HCT116 (cell line): ENCODE results near the gene RABGAP1. TPM values are rescaled to one million over a fixed set of nuclear protein-coding genes. Genes with fewer than 3 reads are reported as not detected.

Source experiments
- ATAC-seq: fragments of 200-7000 bp; cut with Tn5 transposase; 2 replicates; pipeline ENCODE4 v1.9.1; 2020; ENCODE audit warnings: mild to moderate bottlenecking, moderate library complexity
- BruUV-seq: library from RNA; stranded (reverse); fragments of 400-500 nt; replicated peaks from 2 replicates; lab custom pipeline; 2021; lab: Mats Ljungman, UMichigan
- CTCF ChIA-PET: fragments of 300-600 bp; sonication (Branson Sonifier 250); formaldehyde crosslinking; loops from one replicate; lab custom pipeline; 2021; ENCODE audit warnings: antibody characterized with exemption; lab: Charles Lee
- POLR2A ChIA-PET: fragments of 300-600, 350-600 bp; sonication (Branson Sonifier 250); formaldehyde crosslinking; loops from one replicate; lab custom pipeline; 2021; ENCODE audit warnings: antibody characterized with exemption; lab: Charles Lee
- RAD21 ChIA-PET, 2 experiments: fragments of 300-600 bp; sonication (Branson Sonifier 250); formaldehyde crosslinking; loops; one replicate each; lab custom pipeline; 2023; ENCODE audit warnings: low total read pairs in 2 of 2; ENCODE audit not compliant: uncharacterized antibody in 2 of 2, unreplicated experiment in 2 of 2, low non-redundant PET in 1 of 2; lab: Charles Lee
- DNase-seq: peaks from one replicate; pipeline ENCODE4 v3.0.0-alpha.2; 2010; ENCODE audit warnings: low read depth, low spot score
- H2AFZ ChIP-seq: fragments of 200-600 bp; shearing (Covaris generic), sonication (generic); 2 replicates; pipeline ENCODE4 v1.6.1; 2017; ENCODE audit warnings: low read depth, mixed run types, mixed read lengths, antibody characterized with exemption, low read length; ENCODE audit not compliant: poor library complexity, severe bottlenecking
- H3K27ac ChIP-seq: 2 replicates; pipeline ENCODE4 v1.5.1; 2012; ENCODE audit warnings: low read depth, low read length
- H3K27me3 ChIP-seq: fragments of 200-600 bp; sonication (generic); 2 replicates; pipeline ENCODE4 v1.6.1; 2016; ENCODE audit warnings: mixed run types, low read length, mixed read lengths; ENCODE audit not compliant: insufficient read depth
- H3K36me3 ChIP-seq, 2 experiments: fragments of 200-500 bp in 1 of 2; fragments of 200-600 bp in 1 of 2; sonication (Bioruptor generic) in 1 of 2; sonication (generic) in 1 of 2; 2 replicates each; pipeline versions ENCODE4 v1.5.1 to v1.6.1; 2014 to 2016; ENCODE audit warnings: low read length in 2 of 2, inconsistent platforms in 1 of 2, mixed read lengths in 1 of 2, mixed run types in 1 of 2; ENCODE audit not compliant: insufficient read depth in 2 of 2, control insufficient read depth in 1 of 2
- H3K4me1 ChIP-seq, 2 experiments: fragments of 200-600 bp in 1 of 2; sonication (generic) in 1 of 2; 2 replicates each; pipeline versions ENCODE4 v1.5.1 to v1.6.1; 2012 to 2017; ENCODE audit warnings: low read length in 2 of 2, inconsistent platforms in 1 of 2, mild to moderate bottlenecking in 1 of 2, mixed read lengths in 1 of 2, mixed run types in 1 of 2, moderate library complexity in 1 of 2; ENCODE audit not compliant: insufficient read depth in 2 of 2, control insufficient read depth in 1 of 2
- H3K4me2 ChIP-seq: fragments of 200-600 bp; sonication (generic); 2 replicates; pipeline ENCODE4 v1.6.1; 2017; ENCODE audit warnings: mixed run types, low read length, mixed read lengths
- H3K4me3 ChIP-seq, 2 experiments: fragments of 200-600 bp in 1 of 2; sonication (generic) in 1 of 2; replicated peaks in 1 of 2; 2 replicates each; pipeline ENCODE4 v1.5.1; 2011 to 2016; ENCODE audit warnings: low read length in 2 of 2, control low read depth in 1 of 2, low read depth in 1 of 2, mild to moderate bottlenecking in 1 of 2, mixed read lengths in 1 of 2, mixed run types in 1 of 2
- H3K79me2 ChIP-seq: fragments of 200-600 bp; sonication (generic); 2 replicates; pipeline ENCODE4 v1.6.1; 2017; ENCODE audit warnings: mild to moderate bottlenecking, mixed run types, low read length, moderate library complexity, mixed read lengths; ENCODE audit not compliant: insufficient read depth
- H3K9ac ChIP-seq: fragments of 200-600 bp; sonication (generic); 2 replicates; pipeline ENCODE4 v1.6.1; 2016; ENCODE audit warnings: low read length, mixed read lengths
- H3K9me2 ChIP-seq: fragments of 200-600 bp; sonication (generic), shearing (Covaris generic); 2 replicates; pipeline ENCODE4 v1.6.1; 2017; ENCODE audit warnings: mixed run types, mild to moderate bottlenecking, moderate library complexity; ENCODE audit not compliant: insufficient read depth
- H3K9me3 ChIP-seq, 2 experiments: fragments of 200-500 bp in 1 of 2; fragments of 200-600 bp in 1 of 2; sonication (Bioruptor generic) in 1 of 2; sonication (generic) in 1 of 2; 2 replicates each; pipeline ENCODE4 v1.6.1; 2014 to 2017; ENCODE audit warnings: low read length in 2 of 2, mixed read lengths in 2 of 2, inconsistent platforms in 1 of 2, low read depth in 1 of 2, mild to moderate bottlenecking in 1 of 2, mixed run types in 1 of 2, moderate library complexity in 1 of 2; ENCODE audit not compliant: control insufficient read depth in 1 of 2, insufficient read depth in 1 of 2
- H4K20me1 ChIP-seq: fragments of 200-600 bp; sonication (generic), shearing (Covaris generic); 2 replicates; pipeline ENCODE4 v1.6.1; 2017; ENCODE audit warnings: mixed run types, mild to moderate bottlenecking, moderate library complexity; ENCODE audit not compliant: insufficient read depth
- CBX3 ChIP-seq: IDR thresholded peaks from 2 replicates; pipeline ENCODE4 v1.6.1; 2012; ENCODE audit warnings: low read depth
- EZH2 ChIP-seq: fragments of 200-600 bp; sonication (generic); IDR thresholded peaks from 2 replicates; pipeline ENCODE4 v1.6.1; 2017; ENCODE audit warnings: antibody characterized with exemption, mixed run types
- EZH2phosphoT487 ChIP-seq: fragments of 200-600 bp; IDR thresholded peaks from 2 replicates; pipeline ENCODE4 v1.6.1; 2018; ENCODE audit warnings: antibody characterized with exemption, borderline replicate concordance
- FOSL1 ChIP-seq: IDR thresholded peaks from 2 replicates; pipeline ENCODE4 v1.6.1; 2012; ENCODE audit warnings: low read depth
- POLR2A ChIP-seq: IDR thresholded peaks from 2 replicates; pipeline ENCODE4 v1.7.0; 2011; ENCODE audit warnings: borderline replicate concordance; ENCODE audit not compliant: insufficient read depth, insufficient read length; ENCODE audit errors: extremely low read depth
- POLR2AphosphoS5 ChIP-seq: IDR thresholded peaks from 2 replicates; pipeline ENCODE4 v1.6.1; 2011; ENCODE audit warnings: mild to moderate bottlenecking, low read depth, low read length, moderate library complexity
- SP1 ChIP-seq: IDR thresholded peaks from 2 replicates; pipeline ENCODE4 v1.6.1; 2012; ENCODE audit warnings: low read depth
- SRF ChIP-seq: IDR thresholded peaks from 2 replicates; pipeline ENCODE4 v1.6.1; 2012; ENCODE audit warnings: low read depth
- TCF7L2 ChIP-seq: IDR thresholded peaks from 2 replicates; pipeline ENCODE4 v1.7.0; 2011; ENCODE audit warnings: borderline replicate concordance, inconsistent platforms; ENCODE audit not compliant: insufficient read depth, insufficient read length; ENCODE audit errors: extremely low read depth
- ZBTB33 ChIP-seq: IDR thresholded peaks from 2 replicates; pipeline ENCODE4 v1.6.1; 2011; ENCODE audit warnings: mild to moderate bottlenecking, low read length, moderate library complexity; ENCODE audit not compliant: insufficient replicate concordance; ENCODE audit errors: extremely low read depth
- ZNF274 ChIP-seq: fragments of 200-500 bp; sonication (Bioruptor generic); IDR thresholded peaks from 2 replicates; pipeline ENCODE4 v1.6.1; 2014; ENCODE audit warnings: mild to moderate bottlenecking, low read depth, low read length, inconsistent platforms
- intact Hi-C: fragments of 100-400 bp; cut with micrococcal nuclease; formaldehyde crosslinking; loops from 2 replicates; pipeline ENCODE4 v1.10.0; 2022
- total RNA-seq: library from RNA; stranded (reverse); gene quantifications from one replicate; pipeline ENCODE4 v1.2.1, GENCODE V29; 2021; ENCODE audit not compliant: unreplicated experiment

Gene RABGAP1
- total RNA-seq, 1 experiment from 2014 or later, result 29.7 TPM

- ATAC-seq, result no peak
- no peak overlapping the region for H3K4me2 ChIP-seq
- no peaks in the 10 kb centered on the region for H3K79me2 ChIP-seq
- ChIA-PET POLR2A (no interaction called here), CTCF (interaction anchor here (1.4 kb wide), 1 partner anchor 13 kb away, joined by 4 read pairs; no protein-coding TSS in a partner anchor)
- no TSS peak for BruUV-seq
- no peaks in the 10 kb centered on the region for H4K20me1 ChIP-seq
- intact Hi-C loops, result loop anchor here (5.0 kb wide), 1 partner anchor 143 kb away; no protein-coding TSS in a partner anchor
- H3K27me3 ChIP-seq, result no peaks in the 10 kb centered on the region
- H3K4me1 ChIP-seq, result no peaks in the 10 kb centered on the region
- H3K27ac ChIP-seq, result no peak overlapping the region
- no peak overlapping the region for H2AFZ ChIP-seq
- H3K4me3 ChIP-seq, result no peak overlapping the region
- TF ChIP-seq EZH2phosphoT487, result no peak
- TF ChIP-seq CBX3, result no peak
- no peak for TF ChIP-seq POLR2AphosphoS5
- no peak for TF ChIP-seq TCF7L2
- no peak for TF ChIP-seq ZNF274
- TF ChIP-seq FOSL1, result no peak
- TF ChIP-seq SP1, result no peak
- no peak for TF ChIP-seq POLR2A
- TF ChIP-seq ZBTB33, result no peak
- no peak for TF ChIP-seq SRF
- TF ChIP-seq EZH2, result no peak
- TF ChIP-seq, all 23 proteins: peak for 0
- Histone ChIP-seq H3K36me3 (peaks cover 9 to 10% of the 10 kb centered on the region in 2 experiments), H3K9ac (no peak overlapping the region), H3K9me2 (no peaks in the 10 kb centered on the region), H3K9me3 (no peaks in the 10 kb centered on the region)
- DNase-seq, result no peak
- RAD21 ChIA-PET, result no interaction called here
These were observed 149.0 kb downstream of the RABGAP1 start for GRCh38 chr9:123089790-123090189.
